ENCODE data around the gene ALPK3. TPM values are rescaled to one million over a fixed set of nuclear protein-coding genes. Genes with fewer than 3 reads are reported as not detected.

Gene ALPK3
- total RNA-seq, 1 experiment from 2014 or later, result 2.0 TPM

DNA sequence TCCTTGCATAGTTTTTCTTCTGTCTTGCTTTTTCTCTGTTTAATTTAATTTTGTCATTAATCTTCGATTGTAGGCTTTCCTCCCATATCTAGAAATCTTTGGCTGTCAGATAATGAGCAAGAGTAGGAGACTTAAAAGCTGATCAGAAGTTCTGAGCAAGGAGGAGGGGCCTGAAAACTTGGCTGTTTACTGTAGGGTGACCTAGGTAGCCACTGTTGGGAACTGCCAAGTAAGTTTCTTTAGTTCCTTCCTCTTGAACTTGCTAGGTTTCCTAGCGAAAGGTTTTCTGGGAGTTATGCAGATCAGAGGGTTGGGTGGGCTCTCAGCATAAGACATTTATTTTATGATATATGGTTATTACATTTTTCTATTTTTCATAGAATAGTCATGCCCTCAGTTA is 14.5 kb downstream of the ALPK3 start:
- DNase-seq (ENCODE audit: low read depth, low spot score), result no peak
- H3K79me2 ChIP-seq (ENCODE audit: insufficient read depth, low read length), result no peaks in the 10 kb centered on the region
- no peaks in the 10 kb centered on the region for H4K20me1 ChIP-seq (ENCODE audit: insufficient read depth)
- intact Hi-C loops (cut with micrococcal nuclease), result no loop called here
- CTCF ChIA-PET, result no interaction called here
- peaks cover 0 to 10% of the 10 kb centered on the region in 2 experiments; a peak in 3 of 4 replicates for H3K4me1 ChIP-seq (ENCODE audit: control insufficient read depth in 1 of 2, insufficient read depth in 2 of 2, low read length in 2 of 2)
- TF ChIP-seq ELF1 (IDR thresholded peaks at IDR 0.05; ENCODE audit: borderline replicate concordance, low read depth) (no peak), SIN3A (IDR thresholded peaks at IDR 0.05; ENCODE audit: low read depth) (no peak), ZFX (IDR thresholded peaks at IDR 0.05) (no peak)
- TF ChIP-seq, protein P1, sequence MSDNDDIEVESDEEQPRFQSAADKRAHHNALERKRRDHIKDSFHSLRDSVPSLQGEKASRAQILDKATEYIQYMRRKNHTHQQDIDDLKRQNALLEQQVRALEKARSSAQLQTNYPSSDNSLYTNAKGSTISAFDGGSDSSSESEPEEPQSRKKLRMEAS (IDR thresholded peaks at IDR 0.05), result no peak
- BruUV-seq (replicated peaks), result no TSS peak
- no peak overlapping the region for H2AFZ ChIP-seq (ENCODE audit: low read depth, low read length, poor library complexity, severe bottlenecking)
- H3K27me3 ChIP-seq (ENCODE audit: insufficient read depth, low read length), result no peaks in the 10 kb centered on the region
- POLR2A ChIA-PET, result no interaction called here
- no peak overlapping the region for H3K4me3 ChIP-seq (replicated peaks in 1 of 2; ENCODE audit: low read depth in 1 of 2, low read length in 2 of 2)
- no peaks in the 10 kb centered on the region for H3K9me2 ChIP-seq (ENCODE audit: insufficient read depth)
- H3K4me2 ChIP-seq (ENCODE audit: low read length), result no peak overlapping the region
- H3K36me3 ChIP-seq (ENCODE audit: control insufficient read depth in 1 of 2, insufficient read depth in 2 of 2, low read length in 2 of 2), result no peaks in the 10 kb centered on the region
- no peak for ATAC-seq
- H3K9ac ChIP-seq (ENCODE audit: low read length), result no peak overlapping the region
- no peaks in the 10 kb centered on the region for H3K9me3 ChIP-seq (ENCODE audit: control insufficient read depth in 1 of 2, insufficient read depth in 1 of 2, low read depth in 1 of 2, low read length in 2 of 2)
- H3K27ac ChIP-seq (ENCODE audit: low read depth, low read length), result no peak overlapping the region
- RAD21 ChIA-PET (ENCODE audit: low non-redundant PET in 1 of 2, low total read pairs in 2 of 2, uncharacterized antibody in 2 of 2, unreplicated experiment in 2 of 2), result no interaction called here

DNA sequence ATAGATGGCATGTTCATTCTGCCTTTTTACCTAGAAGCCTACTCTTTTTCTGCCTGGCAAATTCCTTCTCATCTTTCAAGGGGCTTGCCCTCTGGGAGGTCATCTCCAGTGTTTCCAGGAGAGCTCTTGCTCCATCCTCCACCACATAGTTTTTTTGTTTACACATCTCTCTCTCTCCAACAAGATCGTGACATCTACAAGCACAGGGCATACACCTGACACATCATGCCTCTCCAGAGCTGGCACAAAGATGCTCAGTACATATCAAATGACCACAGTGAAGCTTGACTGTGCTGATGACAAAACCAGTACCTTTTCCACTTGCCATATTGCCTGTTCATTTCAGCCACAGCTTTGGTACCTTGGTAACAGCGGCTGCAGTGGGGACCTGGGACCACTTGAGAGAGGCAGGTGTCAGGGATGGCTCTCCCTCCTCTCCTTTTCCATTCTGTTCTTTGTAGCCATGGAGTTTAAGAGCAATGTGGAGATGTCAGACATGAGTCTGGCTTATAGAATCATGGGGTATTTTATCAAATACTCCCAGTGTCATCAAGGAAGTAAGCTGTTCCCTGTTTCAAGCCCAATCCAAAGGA is 15.4 kb downstream of the ALPK3 start:
- Histone ChIP-seq H3K4me1 (ENCODE audit: control insufficient read depth in 1 of 2, insufficient read depth in 2 of 2, low read length in 2 of 2) (peaks cover 0 to 9% of the 10 kb centered on the region in 2 experiments; a peak in 2 of 4 replicates), H4K20me1 (ENCODE audit: insufficient read depth) (no peaks in the 10 kb centered on the region), H3K9ac (ENCODE audit: low read length) (no peak overlapping the region), H2AFZ (ENCODE audit: low read depth, low read length, poor library complexity, severe bottlenecking) (no peak overlapping the region), H3K36me3 (ENCODE audit: control insufficient read depth in 1 of 2, insufficient read depth in 2 of 2, low read length in 2 of 2) (no peaks in the 10 kb centered on the region), H3K27me3 (ENCODE audit: insufficient read depth, low read length) (no peaks in the 10 kb centered on the region), H3K9me2 (ENCODE audit: insufficient read depth) (no peaks in the 10 kb centered on the region), H3K79me2 (ENCODE audit: insufficient read depth, low read length) (no peaks in the 10 kb centered on the region), H3K9me3 (ENCODE audit: control insufficient read depth in 1 of 2, insufficient read depth in 1 of 2, low read depth in 1 of 2, low read length in 2 of 2) (no peaks in the 10 kb centered on the region), H3K27ac (ENCODE audit: low read depth, low read length) (no peak overlapping the region), H3K4me2 (ENCODE audit: low read length) (no peak overlapping the region), H3K4me3 (replicated peaks in 1 of 2; ENCODE audit: low read depth in 1 of 2, low read length in 2 of 2) (no peak overlapping the region)
- TF ChIP-seq, protein P2, sequence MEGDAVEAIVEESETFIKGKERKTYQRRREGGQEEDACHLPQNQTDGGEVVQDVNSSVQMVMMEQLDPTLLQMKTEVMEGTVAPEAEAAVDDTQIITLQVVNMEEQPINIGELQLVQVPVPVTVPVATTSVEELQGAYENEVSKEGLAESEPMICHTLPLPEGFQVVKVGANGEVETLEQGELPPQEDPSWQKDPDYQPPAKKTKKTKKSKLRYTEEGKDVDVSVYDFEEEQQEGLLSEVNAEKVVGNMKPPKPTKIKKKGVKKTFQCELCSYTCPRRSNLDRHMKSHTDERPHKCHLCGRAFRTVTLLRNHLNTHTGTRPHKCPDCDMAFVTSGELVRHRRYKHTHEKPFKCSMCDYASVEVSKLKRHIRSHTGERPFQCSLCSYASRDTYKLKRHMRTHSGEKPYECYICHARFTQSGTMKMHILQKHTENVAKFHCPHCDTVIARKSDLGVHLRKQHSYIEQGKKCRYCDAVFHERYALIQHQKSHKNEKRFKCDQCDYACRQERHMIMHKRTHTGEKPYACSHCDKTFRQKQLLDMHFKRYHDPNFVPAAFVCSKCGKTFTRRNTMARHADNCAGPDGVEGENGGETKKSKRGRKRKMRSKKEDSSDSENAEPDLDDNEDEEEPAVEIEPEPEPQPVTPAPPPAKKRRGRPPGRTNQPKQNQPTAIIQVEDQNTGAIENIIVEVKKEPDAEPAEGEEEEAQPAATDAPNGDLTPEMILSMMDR (IDR thresholded peaks at IDR 0.05 in 2 of 3, conservative IDR thresholded peaks at IDR 0.05 in 1 of 3; ENCODE audit: borderline replicate concordance in 1 of 3, insufficient read depth in 1 of 3, low read depth in 2 of 3, low read length in 2 of 3), result no peak
- TF ChIP-seq ZNF274 (IDR thresholded peaks at IDR 0.05; ENCODE audit: low read depth, low read length) (no peak), SP1 (IDR thresholded peaks at IDR 0.05; ENCODE audit: low read depth) (no peak), POLR2AphosphoS5 (IDR thresholded peaks at IDR 0.05; ENCODE audit: low read depth, low read length) (no peak)
- TF ChIP-seq, protein P1 (IDR thresholded peaks at IDR 0.05), result no peak
- BruUV-seq (replicated peaks), result no TSS peak
- intact Hi-C loops (cut with micrococcal nuclease), result no loop called here
- ChIA-PET POLR2A (no interaction called here), CTCF (no interaction called here), RAD21 (ENCODE audit: low non-redundant PET in 1 of 2, low total read pairs in 2 of 2, uncharacterized antibody in 2 of 2, unreplicated experiment in 2 of 2) (no interaction called here)
- ATAC-seq (no peak), DNase-seq (ENCODE audit: low read depth, low spot score) (no peak)
